BLaER1 (cell line): ENCODE data around the gene RAC2.
"Not testable (repeated sequence)": the region's sequence is repeated elsewhere in the genome, so short reads cannot be mapped to it uniquely, and the experiment has no call there.

Experiments used
- H3K27ac ChIP-seq: shearing (Covaris generic); formaldehyde crosslinking; 2 replicates; pipeline ENCODE4 v1.8.1; 2022
- H3K27me3 ChIP-seq: shearing (Covaris generic); formaldehyde crosslinking; 2 replicates; pipeline ENCODE4 v1.8.1; 2022
- H3K36me3 ChIP-seq: shearing (Covaris generic); formaldehyde crosslinking; 2 replicates; pipeline ENCODE4 v1.8.1; 2022
- H3K4me1 ChIP-seq: shearing (Covaris generic); formaldehyde crosslinking; 2 replicates; pipeline ENCODE4 v1.8.1; 2022
- H3K4me2 ChIP-seq: shearing (Covaris generic); formaldehyde crosslinking; 2 replicates; pipeline ENCODE4 v1.8.1; 2022
- H3K4me3 ChIP-seq: shearing (Covaris generic); formaldehyde crosslinking; 2 replicates; pipeline ENCODE4 v1.8.1; 2022
- H3K9ac ChIP-seq: shearing (Covaris generic); formaldehyde crosslinking; 2 replicates; pipeline ENCODE4 v1.8.1; 2022
- H3K9me3 ChIP-seq: shearing (Covaris generic); formaldehyde crosslinking; 2 replicates; pipeline ENCODE4 v1.8.1; 2022
- H4K20me1 ChIP-seq: shearing (Covaris generic); formaldehyde crosslinking; 2 replicates; pipeline ENCODE4 v1.8.1; 2022
- Cebpa-rat ChIP-seq: shearing (Covaris generic); IDR thresholded peaks from 2 replicates; pipeline ENCODE4 v1.8.1; 2022

The RAC2 gene

GRCh38 chr22:37258753-37259401 is 14.8 kb upstream of the RAC2 start:
- Histone ChIP-seq H3K9me3 (peaks cover 6% of the 10 kb centered on the region), H3K27ac (no peak overlapping the region), H3K4me1 (peaks cover 41% of the 10 kb centered on the region), H4K20me1 (no peaks in the 10 kb centered on the region), H3K4me3 (no peak overlapping the region), H3K4me2 (peak overlapping the region; percentile 87), H3K9ac (no peak overlapping the region), H3K27me3 (no peaks in the 10 kb centered on the region), H3K36me3 (0 out of 2 replicates have a peak, but pooled peaks cover under 1% of the 10 kb centered on the region)
- TF ChIP-seq Cebpa-rat = no peak

GRCh38 chr22:37258005-37258752 is 14.1 kb upstream of the RAC2 start:
- no peak for TF ChIP-seq Cebpa-rat
- H3K27ac ChIP-seq = no peak overlapping the region
- no peaks in the 10 kb centered on the region for H4K20me1 ChIP-seq
- H3K4me1 ChIP-seq = peaks cover 47% of the 10 kb centered on the region
- H3K9me3 ChIP-seq = no peaks in the 10 kb centered on the region
- H3K4me3 ChIP-seq = no peak overlapping the region
- no peak overlapping the region for H3K9ac ChIP-seq
- no peaks in the 10 kb centered on the region for H3K27me3 ChIP-seq
- no peaks in the 10 kb centered on the region for H3K36me3 ChIP-seq
- H3K4me2 ChIP-seq = no peak overlapping the region

DNA sequence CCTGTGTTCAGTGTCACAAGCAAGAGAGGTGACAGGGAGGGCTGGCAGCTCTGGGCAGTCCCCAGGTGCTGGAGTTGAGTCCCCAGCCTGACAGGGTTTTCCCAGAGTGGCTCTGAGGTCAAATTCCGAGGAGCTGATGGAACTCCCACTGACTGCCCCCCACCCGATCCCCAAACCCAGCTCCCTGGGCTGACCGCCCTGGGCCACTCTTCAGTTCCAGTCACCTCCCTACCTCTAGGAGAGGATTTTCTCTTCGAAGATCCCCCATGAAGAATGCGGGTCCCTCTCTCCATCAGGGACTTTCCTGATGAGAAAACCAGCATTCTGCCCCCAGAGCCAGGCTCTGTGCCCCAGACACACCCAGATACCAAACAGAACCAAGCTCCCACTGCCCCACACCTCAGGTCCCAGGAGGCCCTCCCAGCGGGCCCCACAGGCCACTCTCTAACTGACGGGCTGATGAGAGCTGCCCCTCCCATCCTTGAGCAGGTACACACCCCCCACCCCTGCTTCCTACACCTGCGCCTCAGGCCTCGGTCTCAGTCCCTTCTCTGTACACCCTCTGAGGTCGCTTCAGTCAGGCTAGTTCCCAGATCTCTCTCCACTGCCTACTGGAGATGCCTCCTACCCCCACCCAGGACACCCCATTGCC is 12.1 kb upstream of the RAC2 start:
- H3K9me3 ChIP-seq = no peaks in the 10 kb centered on the region
- peaks cover 45% of the 10 kb centered on the region for H3K4me1 ChIP-seq
- no peak overlapping the region for H3K4me3 ChIP-seq
- TF ChIP-seq Cebpa-rat = no peak
- no peaks in the 10 kb centered on the region for H3K27me3 ChIP-seq
- H3K36me3 ChIP-seq = no peaks in the 10 kb centered on the region
- H4K20me1 ChIP-seq = no peaks in the 10 kb centered on the region
- no peak overlapping the region for H3K27ac ChIP-seq
- no peak overlapping the region for H3K4me2 ChIP-seq
- no peak overlapping the region for H3K9ac ChIP-seq

GRCh38 chr22:37255558-37256006 is 11.5 kb upstream of the RAC2 start:
- no peak overlapping the region for H3K27ac ChIP-seq
- H3K9me3 ChIP-seq = no peaks in the 10 kb centered on the region
- no peaks in the 10 kb centered on the region for H3K36me3 ChIP-seq
- peaks cover 39% of the 10 kb centered on the region for H3K4me1 ChIP-seq
- no peak for TF ChIP-seq Cebpa-rat
- no peak overlapping the region for H3K9ac ChIP-seq
- no peaks in the 10 kb centered on the region for H3K27me3 ChIP-seq
- H3K4me3 ChIP-seq = no peak overlapping the region
- no peak overlapping the region for H3K4me2 ChIP-seq
- no peaks in the 10 kb centered on the region for H4K20me1 ChIP-seq

DNA sequence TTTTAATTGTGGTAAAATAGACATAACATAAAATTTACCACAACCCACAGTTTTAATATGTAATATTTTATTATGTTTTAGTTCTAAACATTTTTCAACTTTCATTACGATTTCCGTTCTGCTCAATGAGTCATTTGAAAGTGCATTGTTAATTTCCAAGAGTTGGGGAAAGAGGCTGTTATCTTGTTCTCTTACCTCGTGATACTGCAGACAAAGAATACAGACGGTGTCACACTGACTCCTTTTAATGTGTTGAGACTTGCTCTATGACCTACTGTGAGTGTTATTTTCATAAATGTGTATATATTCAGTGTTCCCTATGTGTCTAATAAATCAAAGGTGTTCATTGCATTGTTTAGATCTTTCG is 10.8 kb upstream of the RAC2 start:
- TF ChIP-seq Cebpa-rat = no peak
- no peak overlapping the region for H3K27ac ChIP-seq
- H3K4me2 ChIP-seq = no peak overlapping the region
- H3K9ac ChIP-seq = no peak overlapping the region
- H3K4me3 ChIP-seq = no peak overlapping the region
- no peaks in the 10 kb centered on the region for H3K27me3 ChIP-seq
- H3K36me3 ChIP-seq = no peaks in the 10 kb centered on the region
- H3K4me1 ChIP-seq = peaks cover 32% of the 10 kb centered on the region
- no peaks in the 10 kb centered on the region for H4K20me1 ChIP-seq
- H3K9me3 ChIP-seq = no peaks in the 10 kb centered on the region

- H3K27ac ChIP-seq = no peak overlapping the region
- H3K9ac ChIP-seq = no peak overlapping the region
- peaks cover 27% of the 10 kb centered on the region for H3K4me1 ChIP-seq
- no peak for TF ChIP-seq Cebpa-rat
- H3K9me3 ChIP-seq = no peaks in the 10 kb centered on the region
- no peak overlapping the region for H3K4me2 ChIP-seq
- H4K20me1 ChIP-seq = no peaks in the 10 kb centered on the region
- H3K27me3 ChIP-seq = no peaks in the 10 kb centered on the region
- no peaks in the 10 kb centered on the region for H3K36me3 ChIP-seq
- H3K4me3 ChIP-seq = no peak overlapping the region
Measured at GRCh38 chr22:37254209-37254866, 10.3 kb upstream of the RAC2 start.

- Histone ChIP-seq H4K20me1 (no peaks in the 10 kb centered on the region), H3K4me2 (no peak overlapping the region), H3K36me3 (no peaks in the 10 kb centered on the region), H3K9me3 (no peaks in the 10 kb centered on the region), H3K4me1 (peaks cover 19% of the 10 kb centered on the region), H3K4me3 (no peak overlapping the region), H3K9ac (no peak overlapping the region), H3K27me3 (no peaks in the 10 kb centered on the region), H3K27ac (no peak overlapping the region)
- no peak for TF ChIP-seq Cebpa-rat
Measured at GRCh38 chr22:37253126-37253660, 9.1 kb upstream of the RAC2 start.

DNA sequence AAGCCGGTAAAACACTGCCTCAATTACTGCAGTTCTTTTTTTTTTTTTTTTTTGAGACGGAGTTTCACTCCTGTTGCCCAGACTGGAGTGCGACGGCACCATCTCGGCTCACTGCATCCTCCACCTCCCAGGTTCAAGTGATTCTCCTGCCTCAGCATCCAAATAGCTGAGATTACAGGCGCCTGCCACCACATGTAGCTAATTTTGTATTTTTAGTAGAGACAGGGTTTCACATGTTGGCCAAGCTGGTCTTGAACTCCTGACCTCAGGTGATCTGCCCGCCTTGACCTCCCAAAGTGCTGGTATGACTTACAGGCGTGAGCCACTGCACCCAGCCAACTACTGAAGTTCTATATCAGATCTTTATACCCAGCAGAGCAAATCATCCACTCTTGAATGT is 7.8 kb upstream of the RAC2 start:
- not testable (repeated sequence) for H3K27me3 ChIP-seq, H3K27ac ChIP-seq, H3K4me2 ChIP-seq, H4K20me1 ChIP-seq, H3K4me3 ChIP-seq, H3K9me3 ChIP-seq, H3K9ac ChIP-seq, H3K36me3 ChIP-seq
- H3K4me1 ChIP-seq = peaks cover 19% of the 10 kb centered on the region

DNA sequence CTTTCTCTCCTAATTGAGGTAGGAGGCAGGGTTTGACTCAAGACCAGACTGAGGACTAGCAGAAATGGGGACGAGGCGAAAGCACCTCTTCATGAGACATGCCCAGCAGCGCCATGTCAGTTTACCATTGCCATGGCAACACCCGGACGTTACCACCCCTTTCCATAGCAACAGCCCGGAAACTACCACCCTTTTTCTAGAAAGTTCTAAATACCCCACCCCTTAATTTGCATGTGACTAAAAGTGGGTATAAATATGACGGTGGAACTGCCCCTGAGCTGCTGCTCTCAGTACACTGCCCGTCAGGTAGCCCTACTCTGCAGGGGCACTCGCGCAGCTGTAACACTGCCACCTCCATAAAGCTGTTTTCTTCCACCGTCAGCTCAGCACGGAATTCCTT is 5.9 kb upstream of the RAC2 start:
- H3K4me2 ChIP-seq = no peak overlapping the region
- H3K9me3 ChIP-seq = no peaks in the 10 kb centered on the region
- H3K36me3 ChIP-seq = no peaks in the 10 kb centered on the region
- H3K27ac ChIP-seq = no peak overlapping the region
- no peaks in the 10 kb centered on the region for H4K20me1 ChIP-seq
- H3K4me3 ChIP-seq = no peak overlapping the region
- H3K9ac ChIP-seq = no peak overlapping the region
- peaks cover 20% of the 10 kb centered on the region for H3K4me1 ChIP-seq
- no peak for TF ChIP-seq Cebpa-rat
- no peaks in the 10 kb centered on the region for H3K27me3 ChIP-seq
